K562 (cell line): Measurements from ENCODE around the gene COX7A1. TPM values are rescaled to one million over a fixed set of nuclear protein-coding genes. Genes with fewer than 3 reads are reported as not detected.
"Not testable (repeated sequence)": the region's sequence is repeated elsewhere in the genome, so short reads cannot be mapped to it uniquely, and the experiment has no call there.

ENCODE experiments used
- ATAC-seq: fragments of 200-7000 bp; cut with Tn5 transposase; 3 replicates; pipeline ENCODE4 v1.9.1; 2020; ENCODE audit warnings: moderate library complexity
- BruUV-seq: library from RNA; stranded (reverse); fragments of 400-500 nt; replicated peaks from 2 replicates; lab custom pipeline; 2021; lab: Mats Ljungman, UMichigan
- CTCF ChIA-PET: fragments of 300-600 bp; formaldehyde crosslinking; extraction: SDS; loops from one replicate; lab custom pipeline; 2021; ENCODE audit warnings: low intra/inter-chr PET ratio; lab: Yijun Ruan, JAX
- POLR2A ChIA-PET: fragments of 300-600, 350-650 bp; sonication (Branson Sonifier 250); formaldehyde crosslinking; extraction: SDS; loops from one replicate; lab custom pipeline; 2021; ENCODE audit warnings: antibody characterized with exemption, inconsistent platforms; lab: Yijun Ruan, JAX
- DNase-seq, 4 experiments: peaks; one replicate each; pipeline versions ENCODE4 v3.0.0 to v3.0.0-alpha.2; 2011 to 2018; ENCODE audit warnings: low spot score in 3 of 4, mixed read lengths in 3 of 4; ENCODE audit errors: extremely low read depth in 1 of 4
- FAIRE-seq: peaks from 2 replicates; lab custom pipeline; 2011; peaks lifted over from hg19 to GRCh38; lab: Jason Lieb, UNC
- H2AFZ ChIP-seq: 2 replicates; pipeline ENCODE4 v1.6.0; 2011; ENCODE audit warnings: low read depth, low read length, control low read depth, inconsistent platforms
- H3K27ac ChIP-seq: fragments of 200-600 bp; 3 replicates; pipeline ENCODE4 v1.8.0; 2011; ENCODE audit warnings: low read depth, mild to moderate bottlenecking, control low read depth, inconsistent platforms, low read length, moderate library complexity, mixed read lengths; ENCODE audit errors: extremely low read depth
- H3K27me3 ChIP-seq, 2 experiments: fragments of 300-600 bp in 1 of 2; 2 replicates in 1 of 2; 3 replicates in 1 of 2; pipeline versions ENCODE4 v1.6.0 to v1.8.0; 2011; ENCODE audit warnings: inconsistent platforms in 2 of 2, low read length in 2 of 2, mild to moderate bottlenecking in 1 of 2, mixed read lengths in 1 of 2, moderate library complexity in 1 of 2; ENCODE audit not compliant: control insufficient read depth in 2 of 2, insufficient read depth in 2 of 2
- H3K36me3 ChIP-seq: fragments of 300-600 bp; 3 replicates; pipeline ENCODE4 v1.8.0; 2011; ENCODE audit warnings: mild to moderate bottlenecking, low read length, inconsistent platforms; ENCODE audit not compliant: control insufficient read depth, insufficient read depth
- H3K4me1 ChIP-seq, 2 experiments: fragments of 200-600 bp in 1 of 2; replicated peaks in 1 of 2; 2 replicates in 1 of 2; 3 replicates in 1 of 2; pipeline versions ENCODE4 v1.5.1 to v1.8.0; 2011; ENCODE audit warnings: inconsistent platforms in 2 of 2, low read length in 2 of 2, mild to moderate bottlenecking in 1 of 2, mixed read lengths in 1 of 2, moderate library complexity in 1 of 2; ENCODE audit not compliant: control insufficient read depth in 2 of 2, insufficient read depth in 2 of 2
- H3K4me2 ChIP-seq: 2 replicates; pipeline ENCODE4 v1.6.1; 2011; ENCODE audit warnings: low read length, control low read depth, inconsistent platforms, mixed read lengths; ENCODE audit not compliant: insufficient read depth
- H3K4me3 ChIP-seq: fragments of 200-600 bp; sonication (generic), shearing (Covaris generic); 2 replicates; pipeline ENCODE4 v1.5.1; 2016; ENCODE audit warnings: control low read depth, inconsistent platforms
- H3K79me2 ChIP-seq: fragments of 200-600 bp; 3 replicates; pipeline ENCODE4 v1.8.0; 2011; ENCODE audit warnings: low read length, inconsistent platforms; ENCODE audit not compliant: control insufficient read depth, insufficient read depth
- H3K9ac ChIP-seq, 2 experiments: 2 replicates each; pipeline versions ENCODE4 v1.6.0 to v1.6.1; 2011; ENCODE audit warnings: low read depth in 2 of 2, low read length in 2 of 2, control low read depth in 1 of 2, inconsistent platforms in 1 of 2, mild to moderate bottlenecking in 1 of 2, mixed read lengths in 1 of 2; ENCODE audit not compliant: insufficient read depth in 1 of 2
- H3K9me1 ChIP-seq: one replicate; pipeline ENCODE4 v1.6.0; 2011; ENCODE audit warnings: inconsistent platforms, mild to moderate bottlenecking, low read length, moderate library complexity; ENCODE audit not compliant: control insufficient read depth, insufficient read depth
- H3K9me3 ChIP-seq: replicated peaks from 2 replicates; pipeline ENCODE4 v1.5.1; 2011; ENCODE audit warnings: low read depth, low read length, inconsistent platforms; ENCODE audit not compliant: control insufficient read depth, insufficient read depth
- H4K20me1 ChIP-seq: replicated peaks from 2 replicates; pipeline ENCODE4 v1.6.1; 2011; ENCODE audit warnings: low read length, inconsistent platforms, mixed read lengths; ENCODE audit not compliant: control insufficient read depth, insufficient read depth
- CTBP1 ChIP-seq: fragments of 450-650 bp; IDR thresholded peaks from 2 replicates; pipeline ENCODE4 v1.6.1; 2016; ENCODE audit warnings: borderline replicate concordance
- ELF1 ChIP-seq: fragments of 200-800 bp; sonication (Bioruptor generic); IDR thresholded peaks from 2 replicates; pipeline ENCODE4 v1.6.1; 2016; ENCODE audit warnings: missing genetic modification characterization, missing compliant biosample characterization
- HCFC1 ChIP-seq: IDR thresholded peaks from 2 replicates; pipeline ENCODE4 v1.6.1; 2012; ENCODE audit warnings: low read depth, low read length, improper control_type of control experiment
- POLR3A ChIP-seq: IDR thresholded peaks from 2 replicates; pipeline ENCODE4 v1.6.1; 2011; ENCODE audit warnings: borderline replicate concordance, mild to moderate bottlenecking, moderate library complexity; ENCODE audit not compliant: insufficient read length, insufficient read depth; ENCODE audit errors: extremely low read depth
- SAP30 ChIP-seq: fragments of 200-600 bp; sonication (generic); IDR thresholded peaks from 2 replicates; pipeline ENCODE4 v1.6.1; 2012; ENCODE audit warnings: borderline replicate concordance, low read depth, mild to moderate bottlenecking, moderate library complexity, low read length, control low read depth, inconsistent platforms; ENCODE audit not compliant: insufficient read depth, poor library complexity, severe bottlenecking
- SRF ChIP-seq, 2 experiments: fragments of 250-450, 450-650 bp in 1 of 2; sonication (Bioruptor Pico) in 1 of 2; sonication (generic) in 1 of 2; formaldehyde crosslinking; IDR thresholded peaks; 2 replicates each; pipeline versions ENCODE4 v1.5.0 to v1.5.1; 2020 to 2022; ENCODE audit warnings: mild to moderate bottlenecking in 1 of 2, missing genetic modification reagents in 1 of 2
- TAL1 ChIP-seq: fragments of 450-650 bp; IDR thresholded peaks from 2 replicates; pipeline ENCODE4 v1.6.1; 2016; ENCODE audit warnings: mild to moderate bottlenecking
- ZNF184 ChIP-seq: sonication (generic); formaldehyde crosslinking; IDR thresholded peaks from 2 replicates; pipeline ENCODE4 v1.5.0; 2020; ENCODE audit warnings: missing genetic modification reagents
- ZNF408 ChIP-seq: fragments of 250-450 bp; sonication (Bioruptor Pico); IDR thresholded peaks from 2 replicates; pipeline ENCODE4 v1.4.0; 2020; ENCODE audit warnings: low read depth, mild to moderate bottlenecking, moderate library complexity
- WGBS: fragments of 100-300 bp; shearing (Covaris generic); methylation state at CpG from one replicate; pipeline ENCODE4 v1.1.6; 2016; ENCODE audit warnings: low coverage, mixed read lengths; ENCODE audit not compliant: insufficient coverage; ENCODE audit errors: missing lambda C conversion rate; 5-methylcytosine and 5-hydroxymethylcytosine counted together
- in situ Hi-C: fragments of 300-500 bp; cut with MboI; formaldehyde crosslinking; loops from 4 replicates; pipeline ENCODE4 v1.15.0; 2018; ENCODE audit warnings: inconsistent platforms, mixed read lengths
- intact Hi-C: fragments of 100-400 bp; cut with micrococcal nuclease; formaldehyde crosslinking; loops from 2 replicates; pipeline ENCODE4 v1.14.2; 2022
- polyA plus RNA-seq, 8 experiments: library from polyadenylated mRNA; depleted of rRNA in 4 of 8; stranded (reverse) in 5 of 8; unstranded in 3 of 8; fragments of >200 nt; fragmentation: Nextera tagmentation in 2 of 8; fragmentation: Illumina TruSeq in 1 of 8; extraction: Ambion mirVana in 2 of 8; extraction: Trizol in 1 of 8; gene quantifications; 2 replicates each; pipeline versions ENCODE4 v1.2.1 to v1.2.3, GENCODE V29; 2011 to 2014; ENCODE audit warnings: inconsistent platforms in 1 of 8, missing spikeins in 1 of 8
- total RNA-seq, 7 experiments: library from RNA; depleted of rRNA in 6 of 7; stranded (reverse); fragments of >200 nt in 6 of 7; fragmentation: Illumina TruSeq in 2 of 7; extraction: Trizol in 2 of 7; gene quantifications; 2 replicates each; pipeline versions ENCODE4 v1.2.1 to v1.2.3, GENCODE V29; 2011 to 2021; ENCODE audit warnings: low replicate concordance in 1 of 7
- TF ChIP-seq, protein P1 (sequence below): fragments of 450-650 bp; IDR thresholded peaks from 2 replicates; pipeline ENCODE4 v1.6.1; 2016; ENCODE audit warnings: mild to moderate bottlenecking

COX7A1 gene
- total and polyA plus RNA-seq, 9 of the 15 experiments (the other 6 are each of a cell fraction or from before 2014, with no cell fraction given): 0.08 TPM; not detected in 8

DNA sequence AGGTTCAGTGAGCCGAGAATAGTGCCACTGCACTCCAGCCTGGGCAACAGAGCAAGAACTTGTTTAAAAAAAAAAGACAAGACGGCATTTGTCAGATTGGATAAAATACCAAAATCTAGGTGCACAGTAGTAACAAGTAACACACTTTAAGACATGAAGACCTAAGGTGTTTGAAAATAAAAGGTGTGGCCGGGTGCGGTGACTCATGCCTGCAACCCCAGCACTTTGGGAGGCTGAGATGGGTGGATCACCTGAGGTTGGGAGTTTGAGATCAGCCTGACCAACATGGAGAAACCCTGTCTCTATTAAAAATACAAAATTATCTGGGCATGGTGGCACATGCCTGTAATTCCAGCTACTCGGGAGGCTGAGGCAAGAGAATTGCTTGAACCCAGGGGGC lies 34.5 kb upstream of the COX7A1 start:
- BruUV-seq, intact Hi-C loops, H3K27ac ChIP-seq, H4K20me1 ChIP-seq, H3K4me2 ChIP-seq, H3K4me3 ChIP-seq, H3K27me3 ChIP-seq, POLR2A ChIA-PET, H3K9me1 ChIP-seq, in situ Hi-C loops, H3K9me3 ChIP-seq, CTCF ChIA-PET, H2AFZ ChIP-seq, DNase-seq, H3K79me2 ChIP-seq, H3K9ac ChIP-seq, H3K36me3 ChIP-seq, ATAC-seq, FAIRE-seq, H3K4me1 ChIP-seq: not testable (repeated sequence)
- WGBS: 43% methylated on average over 5 of the region's 5 CpGs

DNA sequence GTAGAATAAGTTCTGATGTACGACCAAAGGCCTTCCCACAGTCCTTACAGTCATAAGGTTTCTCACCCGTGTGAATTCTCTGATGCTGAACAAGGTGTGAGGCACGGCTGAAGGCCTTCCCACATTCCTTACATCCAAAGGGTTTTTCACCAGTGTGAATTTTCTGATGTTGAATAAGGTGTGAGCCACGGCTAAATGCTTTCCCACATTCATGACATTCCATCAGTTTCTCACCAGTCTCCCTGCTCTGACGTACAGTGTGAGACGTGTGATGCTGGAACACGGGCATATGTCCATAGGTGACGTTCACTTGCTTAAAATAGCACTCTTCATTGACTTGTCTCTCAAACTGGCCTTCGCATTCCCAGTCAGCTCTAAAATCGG lies 31.0 kb upstream of the COX7A1 start:
- no peaks in the 10 kb centered on the region for H3K36me3 ChIP-seq
- TF ChIP-seq CTBP1: no peak
- no peak for TF ChIP-seq SAP30
- TF ChIP-seq TAL1: no peak
- TF ChIP-seq ZNF184 (CRISPR knock-in tag): no peak
- no peak for TF ChIP-seq POLR3A
- TF ChIP-seq ZNF408: no peak
- TF ChIP-seq, protein P1, sequence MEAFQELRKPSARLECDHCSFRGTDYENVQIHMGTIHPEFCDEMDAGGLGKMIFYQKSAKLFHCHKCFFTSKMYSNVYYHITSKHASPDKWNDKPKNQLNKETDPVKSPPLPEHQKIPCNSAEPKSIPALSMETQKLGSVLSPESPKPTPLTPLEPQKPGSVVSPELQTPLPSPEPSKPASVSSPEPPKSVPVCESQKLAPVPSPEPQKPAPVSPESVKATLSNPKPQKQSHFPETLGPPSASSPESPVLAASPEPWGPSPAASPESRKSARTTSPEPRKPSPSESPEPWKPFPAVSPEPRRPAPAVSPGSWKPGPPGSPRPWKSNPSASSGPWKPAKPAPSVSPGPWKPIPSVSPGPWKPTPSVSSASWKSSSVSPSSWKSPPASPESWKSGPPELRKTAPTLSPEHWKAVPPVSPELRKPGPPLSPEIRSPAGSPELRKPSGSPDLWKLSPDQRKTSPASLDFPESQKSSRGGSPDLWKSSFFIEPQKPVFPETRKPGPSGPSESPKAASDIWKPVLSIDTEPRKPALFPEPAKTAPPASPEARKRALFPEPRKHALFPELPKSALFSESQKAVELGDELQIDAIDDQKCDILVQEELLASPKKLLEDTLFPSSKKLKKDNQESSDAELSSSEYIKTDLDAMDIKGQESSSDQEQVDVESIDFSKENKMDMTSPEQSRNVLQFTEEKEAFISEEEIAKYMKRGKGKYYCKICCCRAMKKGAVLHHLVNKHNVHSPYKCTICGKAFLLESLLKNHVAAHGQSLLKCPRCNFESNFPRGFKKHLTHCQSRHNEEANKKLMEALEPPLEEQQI: no peak
- no peak for TF ChIP-seq ELF1
- TF ChIP-seq HCFC1: no peak
- TF ChIP-seq SRF (CRISPR knock-in tag; IDR thresholded peaks at IDR 0.05): no peak
- no peak overlapping the region for H3K27ac ChIP-seq
- no peak overlapping the region for H3K4me2 ChIP-seq
- ChIA-PET CTCF (no interaction called here), POLR2A (interaction anchor here (0.6 kb wide), 1 partner anchor 12 kb away, joined by 4 read pairs; no protein-coding TSS in a partner anchor)
- no peaks in the 10 kb centered on the region for H3K9me3 ChIP-seq
- FAIRE-seq (no peak), ATAC-seq (no peak), DNase-seq (no peak)
- H4K20me1 ChIP-seq: no peaks in the 10 kb centered on the region
- no TSS peak for BruUV-seq
- no peak overlapping the region for H3K9ac ChIP-seq
- H3K4me3 ChIP-seq: no peak overlapping the region
- H3K79me2 ChIP-seq: no peaks in the 10 kb centered on the region
- in situ Hi-C loops: no loop called here
- 57% methylated on average over 10 of the region's 10 CpGs for WGBS
- H3K27me3 ChIP-seq: no peaks in the 10 kb centered on the region
- no peak overlapping the region for H2AFZ ChIP-seq
- H3K9me1 ChIP-seq: no peaks in the 10 kb centered on the region
- intact Hi-C loops: no loop called here
- no peaks in the 10 kb centered on the region; a peak in 1 of 5 replicates for H3K4me1 ChIP-seq
